Measurements from ENCODE around the gene ZBTB4. TPM values are rescaled to one million over a fixed set of nuclear protein-coding genes. Genes with fewer than 3 reads are reported as not detected.

Gene ZBTB4
- total RNA-seq, 1 experiment from 2014 or later: 14.4 TPM

GRCh38 chr17:7409716-7410115 is 69.7 kb downstream of the ZBTB4 start:
- H2BK20ac ChIP-seq (ENCODE audit: low read depth, low read length, poor library complexity, severe bottlenecking): no peak overlapping the region
- no peaks in the 10 kb centered on the region for H3K79me2 ChIP-seq (ENCODE audit: insufficient read depth, low read length)
- no peak overlapping the region for H2BK12ac ChIP-seq (ENCODE audit: insufficient read length, low read depth, low read length)
- whole genome bisulfite sequencing (ENCODE audit: extremely low coverage, insufficient read length, low lambda C conversion rate): no CpG with 5 or more reads among the region's 6 CpGs
- no peak overlapping the region for H3K23ac ChIP-seq (ENCODE audit: insufficient read length, low read depth, low read length)
- no peak overlapping the region for H3K27ac ChIP-seq (ENCODE audit: insufficient read length, low read depth, low read length)
- H3K14ac ChIP-seq (ENCODE audit: insufficient read depth, low read length): no peak overlapping the region
- H3K4me1 ChIP-seq (ENCODE audit: insufficient read depth, low read length): no peaks in the 10 kb centered on the region; the same call in 1 of the 2 replicates
- H3K79me1 ChIP-seq (ENCODE audit: insufficient read depth, low read depth, low read length, poor library complexity, severe bottlenecking): no peaks in the 10 kb centered on the region
- no peak overlapping the region for H4K91ac ChIP-seq (ENCODE audit: insufficient read length, low read depth, low read length)
- H3K4me3 Mint-ChIP-seq: peak overlapping the region in 1 of 2 experiments; percentile 18; a peak in 1 of 5 replicates
- H3K4me2 ChIP-seq (ENCODE audit: insufficient read depth, insufficient read length, low read length): no peak overlapping the region
- no peak for DNase-seq
- H3K9ac ChIP-seq (ENCODE audit: extremely low read depth, insufficient read length, low read length): no peak overlapping the region
- peaks cover 5% of the 10 kb centered on the region for H3K23me2 ChIP-seq (ENCODE audit: insufficient read length, low read depth, low read length, poor library complexity, severe bottlenecking)
- peaks cover 16 to 38% (median 27%) of the 10 kb centered on the region in 3 experiments for H3K36me3 Mint-ChIP-seq (ENCODE audit: insufficient read depth in 1 of 3, low read depth in 3 of 3)
- H3K18ac ChIP-seq (ENCODE audit: insufficient read length, low read depth, low read length): no peak overlapping the region
- no peak overlapping the region for H2AK5ac ChIP-seq (ENCODE audit: insufficient read length, low read length)
- no peaks in the 10 kb centered on the region for H3K27me3 Mint-ChIP-seq (ENCODE audit: low read depth)
- H4K8ac ChIP-seq (replicated peaks; ENCODE audit: insufficient read length, low read depth, low read length): no peak overlapping the region
- no peaks in the 10 kb centered on the region for H4K20me1 ChIP-seq (ENCODE audit: control insufficient read depth, insufficient read depth, insufficient read length)
- H3K9me3 ChIP-seq (ENCODE audit: control insufficient read depth, low read depth, low read length): no peaks in the 10 kb centered on the region
- H3K27ac Mint-ChIP-seq: no peak overlapping the region; a peak in 1 of 7 replicates
- H3T11ph ChIP-seq (ENCODE audit: low read length): no peak overlapping the region
- peaks cover 18 to 38% of the 10 kb centered on the region in 2 experiments for H3K4me1 Mint-ChIP-seq
- H3K27me3 ChIP-seq (ENCODE audit: insufficient read depth, low read length): no peaks in the 10 kb centered on the region
- TF ChIP-seq, protein P1, sequence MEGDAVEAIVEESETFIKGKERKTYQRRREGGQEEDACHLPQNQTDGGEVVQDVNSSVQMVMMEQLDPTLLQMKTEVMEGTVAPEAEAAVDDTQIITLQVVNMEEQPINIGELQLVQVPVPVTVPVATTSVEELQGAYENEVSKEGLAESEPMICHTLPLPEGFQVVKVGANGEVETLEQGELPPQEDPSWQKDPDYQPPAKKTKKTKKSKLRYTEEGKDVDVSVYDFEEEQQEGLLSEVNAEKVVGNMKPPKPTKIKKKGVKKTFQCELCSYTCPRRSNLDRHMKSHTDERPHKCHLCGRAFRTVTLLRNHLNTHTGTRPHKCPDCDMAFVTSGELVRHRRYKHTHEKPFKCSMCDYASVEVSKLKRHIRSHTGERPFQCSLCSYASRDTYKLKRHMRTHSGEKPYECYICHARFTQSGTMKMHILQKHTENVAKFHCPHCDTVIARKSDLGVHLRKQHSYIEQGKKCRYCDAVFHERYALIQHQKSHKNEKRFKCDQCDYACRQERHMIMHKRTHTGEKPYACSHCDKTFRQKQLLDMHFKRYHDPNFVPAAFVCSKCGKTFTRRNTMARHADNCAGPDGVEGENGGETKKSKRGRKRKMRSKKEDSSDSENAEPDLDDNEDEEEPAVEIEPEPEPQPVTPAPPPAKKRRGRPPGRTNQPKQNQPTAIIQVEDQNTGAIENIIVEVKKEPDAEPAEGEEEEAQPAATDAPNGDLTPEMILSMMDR (conservative IDR thresholded peaks at IDR 0.05): no peak
- peaks cover 0 to 2% of the 10 kb centered on the region in 2 experiments; a peak in 1 of 5 replicates for H3K9me3 Mint-ChIP-seq
- H3K56ac ChIP-seq (ENCODE audit: insufficient read length, low read depth, low read length): no peak overlapping the region
- no peak overlapping the region for H2AFZ ChIP-seq (ENCODE audit: low read length)
- H2BK120ac ChIP-seq (ENCODE audit: low read depth, low read length, poor library complexity, severe bottlenecking): no peak overlapping the region
- no peak overlapping the region for H4K5ac ChIP-seq (ENCODE audit: insufficient read length, low read depth, low read length)
- no peak overlapping the region for H3K4ac ChIP-seq (ENCODE audit: low read depth, low read length)
- no peak overlapping the region for H2BK5ac ChIP-seq (ENCODE audit: insufficient read length, low read length)
- no peak overlapping the region for H2BK15ac ChIP-seq (ENCODE audit: low read depth, low read length)

Other genes starting within 250 kb of the ZBTB4 start
- gene DVL2, start 245.1 kb downstream of the ZBTB4 start, total RNA-seq (2021): 82.9 and 84.1 TPM in 2 replicates
- gene PHF23, start 240.2 kb downstream of the ZBTB4 start, total RNA-seq (2021): 105 and 110 TPM in 2 replicates
- gene GABARAP, start 237.2 kb downstream of the ZBTB4 start, total RNA-seq (2021): 261 and 266 TPM in 2 replicates
- gene CTDNEP1, start 227.9 kb downstream of the ZBTB4 start, total RNA-seq (2021): 134 and 141 TPM in 2 replicates
- 46.5 and 49.6 TPM in 2 replicates for gene ELP5, start 227.4 kb downstream of the ZBTB4 start, total RNA-seq (2021)
- gene CLDN7, start 217.2 kb downstream of the ZBTB4 start, total RNA-seq (2021): 174 and 177 TPM in 2 replicates
- 4.4 and 4.7 TPM in 2 replicates for gene SLC2A4, start 197.9 kb downstream of the ZBTB4 start, total RNA-seq (2021)
- 24.0 and 26.0 TPM in 2 replicates for gene YBX2, start 185.0 kb downstream of the ZBTB4 start, total RNA-seq (2021)
- 978 and 1,015 TPM in 2 replicates for gene EIF5A, start 172.0 kb downstream of the ZBTB4 start, total RNA-seq (2021)
- gene GPS2, start 164.3 kb downstream of the ZBTB4 start, total RNA-seq (2021): 62.6 and 62.7 TPM in 2 replicates
- gene NEURL4, start 150.3 kb downstream of the ZBTB4 start, total RNA-seq (2021): 54.8 and 55.4 TPM in 2 replicates
- 15.5 and 18.2 TPM in 2 replicates for gene ACAP1, start 143.1 kb downstream of the ZBTB4 start, total RNA-seq (2021)
- 5.3 and 5.6 TPM in 2 replicates for gene KCTD11, start 127.5 kb downstream of the ZBTB4 start, total RNA-seq (2021)
- not detected in 2 replicates for gene TMEM95, start 124.5 kb downstream of the ZBTB4 start, total RNA-seq (2021)
- 10.1 and 11.2 TPM in 2 replicates for gene TNK1, start 98.5 kb downstream of the ZBTB4 start, total RNA-seq (2021)
- gene PLSCR3, start 85.1 kb downstream of the ZBTB4 start, total RNA-seq (2021): 31.5 and 32.1 TPM in 2 replicates
- gene TMEM256, start 75.5 kb downstream of the ZBTB4 start, total RNA-seq (2021): 151 and 153 TPM in 2 replicates
- gene NLGN2, start 71.8 kb downstream of the ZBTB4 start, total RNA-seq (2021): 70.2 and 70.5 TPM in 2 replicates
- gene SPEM1, start 59.3 kb downstream of the ZBTB4 start, total RNA-seq (2021): 0.33 and 0.46 TPM in 2 replicates
- not detected in 2 replicates for gene SPEM2, start 54.0 kb downstream of the ZBTB4 start, total RNA-seq (2021)
- not detected in 2 replicates for gene SPEM3, start 50.8 kb downstream of the ZBTB4 start, total RNA-seq (2021)
- gene TMEM102, start 44.2 kb downstream of the ZBTB4 start, total RNA-seq (2021): 8.3 and 8.6 TPM in 2 replicates
- 14.1 and 15.2 TPM in 2 replicates for gene FGF11, start 40.1 kb downstream of the ZBTB4 start, total RNA-seq (2021)
- gene CHRNB1, start 34.6 kb downstream of the ZBTB4 start, total RNA-seq (2021): 12.7 and 13.2 TPM in 2 replicates
- gene SLC35G6, start 1.8 kb upstream of the ZBTB4 start, total RNA-seq (2021): not detected in 2 replicates
- gene POLR2A, start 4.7 kb upstream of the ZBTB4 start, total RNA-seq (2021): 153 and 154 TPM in 2 replicates
- 5.8 and 7.1 TPM in 2 replicates for gene TNFSF12, start 69.4 kb upstream of the ZBTB4 start, total RNA-seq (2021)
- 0.94 and 1.4 TPM in 2 replicates for gene TNFSF13, start 79.1 kb upstream of the ZBTB4 start, total RNA-seq (2021)
- gene SENP3, start 82.3 kb upstream of the ZBTB4 start, total RNA-seq (2021): 80.6 and 83.1 TPM in 2 replicates
- gene CD68, start 100.0 kb upstream of the ZBTB4 start, total RNA-seq (2021): 0.37 and 0.42 TPM in 2 replicates
- gene MPDU1, start 104.2 kb upstream of the ZBTB4 start, total RNA-seq (2021): 73.1 and 76.1 TPM in 2 replicates
- 7.7 TPM in 2 replicates for gene SOX15, start 110.5 kb upstream of the ZBTB4 start, total RNA-seq (2021)
- 36.1 and 36.4 TPM in 2 replicates for gene FXR2, start 135.3 kb upstream of the ZBTB4 start, total RNA-seq (2021)
- gene SAT2, start 148.2 kb upstream of the ZBTB4 start, total RNA-seq (2021): 72.1 and 77.6 TPM in 2 replicates
- 1.5 and 1.6 TPM in 2 replicates for gene SHBG, start 150.5 kb upstream of the ZBTB4 start, total RNA-seq (2021)
- 15.4 and 16.2 TPM in 2 replicates for gene ATP1B2, start 171.3 kb upstream of the ZBTB4 start, total RNA-seq (2021)
- gene TP53, start 207.9 kb upstream of the ZBTB4 start, total RNA-seq (2021): 163 and 164 TPM in 2 replicates
- 27.0 and 29.8 TPM in 2 replicates for gene WRAP53, start 208.8 kb upstream of the ZBTB4 start, total RNA-seq (2021)
- 11.3 and 11.4 TPM in 2 replicates for gene EFNB3, start 225.6 kb upstream of the ZBTB4 start, total RNA-seq (2021)
- 0.15 and 0.22 TPM in 2 replicates for gene DNAH2, start 238.1 kb upstream of the ZBTB4 start, total RNA-seq (2021)